Bronchial smooth muscle cell (primary cell): ENCODE results near the gene NAPSA. TPM values are rescaled to one million over a fixed set of nuclear protein-coding genes. Genes with fewer than 3 reads are reported as not detected.

Experiments
- total RNA-seq: library from RNA; depleted of rRNA; stranded (reverse); fragments of >200 nt; gene quantifications from 2 replicates; pipeline ENCODE4 v1.2.1, GENCODE V29; 2014

Gene NAPSA
- 0.09 and 0.16 TPM in 2 replicates for total RNA-seq

DNA sequence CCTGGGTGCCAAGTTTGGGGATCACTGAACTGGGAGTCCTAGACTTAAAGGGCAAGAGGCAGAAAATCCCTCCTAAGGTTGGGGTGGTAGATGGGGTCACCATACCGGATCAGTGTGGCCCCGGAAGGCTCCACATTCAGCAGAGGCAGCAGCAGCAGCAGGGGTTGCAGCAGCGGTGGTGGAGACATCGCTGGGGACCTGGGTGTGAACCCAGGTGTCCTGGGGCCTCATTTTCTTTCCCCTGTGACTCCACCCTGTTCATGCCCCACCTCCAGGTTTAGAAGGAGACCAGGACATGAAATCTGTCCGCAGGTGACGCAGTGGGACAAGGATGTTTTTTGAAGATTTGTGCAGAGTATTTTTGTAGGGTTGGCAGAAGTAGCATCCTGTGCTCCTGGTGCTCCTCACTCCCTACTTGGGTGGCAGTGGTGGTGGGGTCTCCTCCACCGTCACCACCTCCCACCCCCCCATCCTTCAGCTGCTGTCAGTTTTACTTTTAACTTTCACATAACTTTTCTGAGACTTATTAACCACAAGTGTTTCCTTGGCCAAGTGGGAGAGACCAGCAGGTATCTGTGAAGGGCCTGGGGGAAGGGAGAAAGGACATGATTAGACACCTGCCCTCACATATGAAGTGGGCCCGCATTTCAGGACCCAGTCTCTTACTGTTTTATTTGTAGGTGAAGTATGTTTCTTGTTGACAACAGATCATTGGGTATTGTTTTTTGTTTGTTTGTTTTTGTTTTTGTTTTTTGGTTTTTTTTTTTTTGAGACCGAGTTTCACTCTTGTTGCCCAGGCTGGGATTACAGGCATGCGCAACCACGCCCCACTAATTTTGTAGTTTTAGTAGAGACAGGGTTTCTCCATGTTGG lies at the start of gene NAPSA:
NAPSA (minus strand) TSS at position 206 of the 873 bp plus-strand sequence; CDS start at position 188, 18 bp downstream.

DNA sequence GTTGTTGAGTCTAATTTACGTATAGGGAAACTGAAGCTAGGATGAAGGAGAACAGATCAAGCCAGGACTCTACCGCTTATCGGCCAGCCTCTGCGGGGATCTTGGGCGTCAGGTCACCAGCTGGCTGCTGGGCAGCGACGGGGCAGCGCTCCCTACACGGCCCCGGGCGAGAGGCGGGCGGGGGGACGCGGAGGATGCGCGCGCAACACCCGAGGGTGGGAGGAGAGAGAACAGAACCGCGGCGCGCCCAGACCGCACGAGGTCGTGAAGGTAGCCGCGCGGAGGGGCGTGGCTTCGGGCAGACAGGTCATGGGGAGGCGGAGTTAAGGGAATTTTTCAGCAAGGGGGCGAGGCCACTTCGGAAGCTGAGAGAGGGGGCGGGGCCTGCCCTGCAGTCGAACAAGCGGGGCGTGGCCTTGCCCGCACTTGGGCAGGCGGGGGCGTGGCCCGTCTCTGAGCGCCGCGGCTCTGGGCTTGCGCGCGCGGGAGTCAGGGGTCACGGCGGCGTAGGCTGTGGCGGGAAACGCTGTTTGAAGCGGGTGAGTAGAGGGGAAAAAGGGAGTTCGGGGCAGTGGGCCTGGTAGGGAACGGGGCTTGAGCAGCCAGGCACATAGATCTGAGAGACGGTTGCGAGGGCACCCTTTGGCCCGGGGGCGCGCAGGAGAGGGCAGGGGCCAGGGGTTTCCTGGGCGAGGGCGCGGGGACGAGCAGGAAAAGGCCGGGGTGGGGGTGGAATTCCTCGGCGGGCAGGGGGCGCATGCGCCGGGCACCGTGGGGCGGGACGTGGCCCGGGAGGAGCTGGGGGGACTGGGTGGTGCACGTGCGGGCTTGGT lies 18.6 kb upstream of the NAPSA start, which contains the start of gene POLD1:
POLD1 (plus strand) TSS at position 496 of the 833 bp plus-strand sequence. CDS start 14,505 bp downstream, outside the sequence.

DNA sequence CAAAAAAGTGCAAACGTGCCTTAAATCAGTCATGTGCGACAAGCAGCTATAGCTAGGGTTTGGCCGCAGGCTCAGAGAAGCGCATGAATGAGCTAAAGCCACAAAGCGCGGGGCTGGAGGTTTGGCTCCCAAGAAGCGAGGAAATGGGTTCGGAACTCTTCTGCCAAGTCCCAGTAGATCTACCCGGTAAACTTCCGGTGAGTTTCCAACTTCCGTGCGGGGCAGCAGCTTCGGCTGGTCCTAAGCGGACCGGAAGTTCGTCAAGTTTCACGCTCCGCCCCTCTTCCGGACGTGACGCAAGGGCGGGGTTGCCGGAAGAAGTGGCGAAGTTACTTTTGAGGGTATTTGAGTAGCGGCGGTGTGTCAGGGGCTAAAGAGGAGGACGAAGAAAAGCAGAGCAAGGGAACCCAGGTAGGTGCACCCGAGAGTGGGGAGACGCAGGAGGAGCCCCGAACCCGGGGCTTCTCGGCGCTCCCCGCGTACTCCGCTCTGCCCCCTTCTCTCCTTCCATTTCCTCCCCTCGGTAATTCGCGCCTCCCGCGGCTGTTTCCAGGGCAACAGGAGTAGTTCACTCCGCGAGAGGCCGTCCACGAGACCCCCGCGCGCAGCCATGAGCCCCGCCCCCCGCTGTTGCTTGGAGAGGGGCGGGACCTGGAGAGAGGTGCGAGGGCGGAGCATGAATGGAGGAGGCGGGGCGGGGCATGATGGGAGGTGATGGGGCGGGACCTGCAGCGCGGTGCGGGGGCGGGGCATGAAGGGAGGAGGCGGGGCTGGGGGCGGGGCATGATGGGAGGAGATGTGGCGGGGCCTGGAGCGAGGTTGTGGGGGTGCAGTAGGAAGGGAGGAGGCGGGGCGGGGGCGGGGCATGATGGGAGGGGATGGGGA lies 11.0 kb upstream of the NAPSA start, which contains the start of gene NR1H2:
NR1H2 (plus strand) TSS at position 292 of the 885 bp plus-strand sequence. CDS start 1,149 bp downstream, outside the sequence.

DNA sequence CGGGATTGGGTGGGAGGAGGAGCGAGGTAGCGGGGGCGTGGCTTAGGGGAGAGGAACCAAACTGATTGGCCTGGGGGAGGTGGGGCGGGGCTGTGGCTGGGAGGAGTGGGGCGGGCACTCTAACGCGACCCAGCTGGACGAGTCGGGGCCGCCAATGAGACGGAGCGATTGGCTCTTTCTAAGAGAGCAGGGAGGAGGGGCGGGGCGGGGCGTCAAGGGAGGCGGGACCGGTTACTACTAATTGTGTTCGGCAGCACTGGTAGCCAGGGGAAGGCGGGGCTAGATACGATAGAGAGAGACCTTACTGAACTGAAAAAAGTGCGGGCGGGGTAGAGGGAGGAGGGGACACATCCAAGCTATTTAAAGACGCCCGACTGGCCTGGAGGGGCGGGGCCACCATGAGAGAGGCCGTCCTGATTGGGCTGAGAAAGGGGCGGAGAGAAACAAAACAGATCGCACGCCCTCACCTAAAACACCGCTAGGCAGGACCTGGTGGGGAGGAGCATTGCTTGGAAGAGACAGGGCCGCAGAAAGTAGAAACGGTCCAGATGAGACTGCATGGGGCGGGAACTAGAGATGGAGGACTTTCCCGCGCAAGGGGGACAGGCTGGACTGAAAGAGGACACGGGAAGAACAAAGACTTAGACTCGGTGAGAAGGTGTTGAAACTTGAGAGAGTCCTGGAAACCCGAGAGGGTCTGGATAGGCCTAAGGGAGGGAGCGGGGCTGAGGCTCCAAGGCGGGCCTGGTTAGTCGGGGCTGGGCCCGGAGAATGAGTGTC lies 36.1 kb downstream of the NAPSA start, which contains the start of gene KCNC3:
KCNC3 (minus strand) TSS at position 232 of the 780 bp plus-strand sequence. CDS start 295 bp downstream, outside the sequence.

Other genes starting within 250 kb of the NAPSA start
- gene IZUMO2, start 202.4 kb downstream of the NAPSA start, total RNA-seq = not detected in 2 replicates
- under 0.01 and 0.09 TPM in 2 replicates for gene MYH14, start 162.0 kb downstream of the NAPSA start, total RNA-seq
- gene KCNC3, start 36.3 kb downstream of the NAPSA start, total RNA-seq = not detected in 2 replicates
- 53.0 and 74.5 TPM in 2 replicates for gene NR1H2, start 10.8 kb upstream of the NAPSA start, total RNA-seq
- gene POLD1, start 18.7 kb upstream of the NAPSA start, total RNA-seq = 16.9 and 19.7 TPM in 2 replicates
- not detected in 2 replicates for gene SPIB, start 53.3 kb upstream of the NAPSA start, total RNA-seq
- gene MYBPC2, start 67.3 kb upstream of the NAPSA start, total RNA-seq = under 0.01 TPM in 2 replicates
- gene EMC10, start 110.9 kb upstream of the NAPSA start, total RNA-seq = 32.5 and 38.9 TPM in 2 replicates
- gene GARIN5A, start 111.2 kb upstream of the NAPSA start, total RNA-seq = 0.26 and 0.47 TPM in 2 replicates
- gene JOSD2, start 145.6 kb upstream of the NAPSA start, total RNA-seq = 49.2 and 52.6 TPM in 2 replicates
- gene ASPDH, start 148.3 kb upstream of the NAPSA start, total RNA-seq = not detected in 2 replicates
- gene LRRC4B, start 202.8 kb upstream of the NAPSA start, total RNA-seq = under 0.01 and 0.94 TPM in 2 replicates